Large intestine (tissue), 3 donors: ENCODE measurements around the gene LIMD2. TPM values are rescaled to one million over a fixed set of nuclear protein-coding genes. Genes with fewer than 3 reads are reported as not detected.
A peak's percentile ranks its signal among the peaks of the same experiment; 100 is the strongest.

ENCODE experiments used
- DNase-seq, 2 donors: peaks; one replicate each; pipeline versions ENCODE4 v3.0.0 to v3.0.0-alpha.2; 2013
- H3K27ac ChIP-seq: one replicate; pipeline ENCODE4 v1.5.1; 2013; ENCODE audit warnings: low read length
- H3K27me3 ChIP-seq: 2 replicates; pipeline ENCODE4 v1.6.1; 2013; ENCODE audit warnings: low read length; ENCODE audit not compliant: control insufficient read depth, insufficient read depth
- H3K36me3 ChIP-seq: 2 replicates; pipeline ENCODE4 v1.6.1; 2013; ENCODE audit warnings: low read length; ENCODE audit not compliant: control insufficient read depth, insufficient read depth
- H3K4me1 ChIP-seq: one replicate; pipeline ENCODE4 v1.6.1; 2013; ENCODE audit warnings: low read length; ENCODE audit not compliant: control insufficient read depth, insufficient read depth
- H3K4me3 ChIP-seq: one replicate; pipeline ENCODE4 v1.5.1; 2013; ENCODE audit warnings: low read length
- H3K9me3 ChIP-seq: one replicate; pipeline ENCODE4 v1.6.1; 2013; ENCODE audit warnings: mild to moderate bottlenecking, low read depth, low read length, moderate library complexity; ENCODE audit not compliant: control insufficient read depth
- WGBS: methylation state at CpG from one replicate; pipeline ENCODE4 v1.1.5; 2013; ENCODE audit warnings: low lambda C conversion rate; ENCODE audit not compliant: insufficient coverage; 5-methylcytosine and 5-hydroxymethylcytosine counted together
- polyA plus RNA-seq: library from polyadenylated mRNA; unstranded; fragments of 120-200 nt; gene quantifications from one replicate; pipeline ENCODE4 v1.2.1, GENCODE V29; 2013

Gene LIMD2
- polyA plus RNA-seq, 1 donor = 19.4 TPM

- no peaks in the 10 kb centered on the region for H3K4me1 ChIP-seq
- H3K27ac ChIP-seq = no peak overlapping the region
- peaks cover 31% of the 10 kb centered on the region for H3K36me3 ChIP-seq
These were observed 16.9 kb downstream of the LIMD2 start for GRCh38 chr17:63682981-63683380.

DNA sequence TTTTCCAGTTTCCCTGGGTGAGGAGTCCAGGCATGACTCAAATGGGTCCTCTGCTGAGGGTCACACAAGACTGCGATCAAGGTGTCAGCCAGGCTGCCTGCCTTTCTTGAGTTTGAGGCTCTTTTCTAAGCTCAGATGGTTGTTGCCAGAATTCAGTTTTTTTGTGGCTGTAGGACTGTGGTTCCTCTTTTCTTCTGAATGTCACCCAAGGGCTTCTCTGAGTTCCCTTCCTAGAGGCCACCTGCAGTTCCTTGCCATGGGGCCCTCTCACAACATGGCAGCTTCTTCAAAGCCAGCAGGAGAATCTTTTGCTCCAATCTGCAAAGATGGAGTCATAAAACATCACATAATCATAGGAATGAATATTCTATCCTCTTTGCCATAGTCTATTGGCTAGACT is 17.5 kb downstream of the LIMD2 start:
- DNase-seq = no peak
- peaks cover 31% of the 10 kb centered on the region for H3K36me3 ChIP-seq
- no peak overlapping the region for H3K4me3 ChIP-seq
- no CpG with 5 or more reads among the region's 1 CpG for WGBS
- no peaks in the 10 kb centered on the region for H3K27me3 ChIP-seq
- H3K27ac ChIP-seq = no peak overlapping the region
- no peaks in the 10 kb centered on the region for H3K4me1 ChIP-seq
- no peaks in the 10 kb centered on the region for H3K9me3 ChIP-seq

More at GRCh38 chr17:63682981-63683380, 16.9 kb downstream of the LIMD2 start:
- H3K4me3 ChIP-seq = no peak overlapping the region
- H3K27me3 ChIP-seq = no peaks in the 10 kb centered on the region
- H3K9me3 ChIP-seq = no peaks in the 10 kb centered on the region
- DNase-seq = no peak

DNA sequence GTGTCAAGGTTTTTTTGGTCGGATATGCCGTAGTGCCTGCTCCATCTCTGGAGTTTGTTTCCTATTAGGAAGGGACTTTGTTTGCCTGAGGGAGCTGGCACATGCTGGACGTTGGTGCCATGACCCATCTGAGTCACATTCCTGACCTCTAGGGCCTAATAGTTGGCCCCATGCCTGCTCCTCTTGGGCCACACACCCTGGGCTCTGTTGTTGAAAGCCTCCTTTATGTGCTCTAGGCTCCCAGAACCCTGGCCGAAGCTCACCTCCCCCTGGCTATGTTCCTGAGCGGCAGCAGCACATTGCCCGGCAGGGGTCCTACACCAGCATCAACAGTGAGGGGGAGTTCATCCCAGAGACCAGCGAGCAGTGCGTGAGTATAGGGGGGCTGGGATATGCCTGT is 18.4 kb downstream of the LIMD2 start:
- no peak overlapping the region for H3K27ac ChIP-seq
- H3K4me3 ChIP-seq = no peak overlapping the region
- DNase-seq = no peak
- peaks cover under 1% of the 10 kb centered on the region for H3K4me1 ChIP-seq
- H3K27me3 ChIP-seq = no peaks in the 10 kb centered on the region
- H3K9me3 ChIP-seq = no peaks in the 10 kb centered on the region
- H3K36me3 ChIP-seq = peaks cover 31% of the 10 kb centered on the region
- no CpG with 5 or more reads among the region's 8 CpGs for WGBS

DNA sequence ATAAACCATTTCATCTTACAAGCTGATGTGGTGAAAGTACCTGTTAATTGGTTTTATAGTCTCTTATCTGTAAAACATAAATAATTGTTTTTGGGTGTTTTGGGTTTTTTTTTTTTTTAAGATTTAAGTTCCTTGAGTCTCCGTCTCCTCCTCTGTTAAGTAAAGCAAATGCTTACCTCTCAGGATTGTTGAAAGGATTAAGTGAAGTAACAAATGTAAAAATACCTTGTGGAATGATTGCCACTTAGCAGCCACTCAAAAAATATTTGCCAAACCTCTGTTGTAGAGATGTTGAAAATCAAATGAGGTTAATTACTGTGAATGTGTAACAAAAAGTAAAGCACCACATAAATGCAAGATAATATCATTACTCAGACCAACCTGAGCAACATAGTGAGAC is 19.2 kb downstream of the LIMD2 start:
- WGBS = no CpG with 5 or more reads among the region's 1 CpG
- Histone ChIP-seq H3K27me3 (no peaks in the 10 kb centered on the region), H3K27ac (no peak overlapping the region), H3K4me1 (peaks cover 4% of the 10 kb centered on the region), H3K4me3 (no peak overlapping the region), H3K9me3 (no peaks in the 10 kb centered on the region), H3K36me3 (peaks cover 25% of the 10 kb centered on the region)
- DNase-seq = no peak

- peaks cover 9% of the 10 kb centered on the region for H3K4me1 ChIP-seq
These were observed 20.7 kb downstream of the LIMD2 start for GRCh38 chr17:63679214-63679613.

DNA sequence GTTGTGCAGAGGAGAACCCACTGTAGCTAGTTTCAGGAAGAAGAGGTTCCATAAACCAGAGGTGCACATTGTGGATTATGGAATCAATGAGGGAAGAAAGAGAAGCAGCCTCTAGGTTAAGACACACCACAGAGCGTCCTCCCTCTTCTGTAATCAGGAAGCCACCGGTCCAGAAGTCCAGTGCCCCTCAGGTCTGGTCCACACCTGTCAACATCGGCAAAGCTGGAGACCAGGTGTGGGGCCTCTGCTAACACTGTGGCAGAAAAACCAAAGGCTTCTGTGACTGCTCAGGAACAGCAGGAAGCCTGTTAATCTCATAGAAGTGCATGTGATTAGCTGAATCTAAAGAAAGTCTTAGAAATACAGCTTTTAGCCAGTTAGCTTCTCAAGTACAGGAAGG is 23.3 kb downstream of the LIMD2 start:
- Histone ChIP-seq H3K4me1 (peaks cover 9% of the 10 kb centered on the region), H3K4me3 (no peak overlapping the region), H3K36me3 (peaks cover 6% of the 10 kb centered on the region), H3K27ac (no peak overlapping the region), H3K27me3 (no peaks in the 10 kb centered on the region), H3K9me3 (no peaks in the 10 kb centered on the region)
- WGBS = no CpG with 5 or more reads among the region's 3 CpGs
- DNase-seq = no peak

More at GRCh38 chr17:63679214-63679613, 20.7 kb downstream of the LIMD2 start:
- Histone ChIP-seq H3K27me3 (no peaks in the 10 kb centered on the region), H3K27ac (no peak overlapping the region), H3K9me3 (no peaks in the 10 kb centered on the region), H3K4me3 (no peak overlapping the region), H3K36me3 (peaks cover 16% of the 10 kb centered on the region)
- DNase-seq = no peak
- WGBS = no CpG with 5 or more reads among the region's 5 CpGs

GRCh38 chr17:63675607-63676546 is 24.0 kb downstream of the LIMD2 start:
- no peaks in the 10 kb centered on the region for H3K27me3 ChIP-seq
- peaks cover 4% of the 10 kb centered on the region for H3K36me3 ChIP-seq
- no peak overlapping the region for H3K27ac ChIP-seq
- no CpG with 5 or more reads among the region's 6 CpGs for WGBS
- H3K4me1 ChIP-seq = peaks cover 9% of the 10 kb centered on the region
- peak; percentile 75 to 86 for DNase-seq
- no peak overlapping the region for H3K4me3 ChIP-seq
- no peaks in the 10 kb centered on the region for H3K9me3 ChIP-seq

DNA sequence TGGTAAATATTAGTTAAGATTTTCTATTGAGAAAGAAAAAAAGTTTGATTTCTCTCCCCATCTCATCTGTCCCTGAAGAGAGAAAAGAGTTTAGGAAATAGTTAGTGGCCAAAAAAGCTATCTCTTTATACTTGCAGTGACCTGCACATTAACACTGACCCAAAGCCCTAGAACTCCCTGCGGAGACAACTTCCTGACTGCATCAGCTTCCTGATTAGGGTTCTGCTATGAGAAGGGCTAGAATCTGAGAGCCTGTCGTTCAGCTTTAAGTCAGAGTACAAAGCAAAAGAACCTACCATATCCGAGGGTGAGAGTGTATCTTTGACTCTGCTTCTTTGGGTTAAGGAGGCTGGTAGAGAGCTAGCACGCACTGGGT is 24.7 kb downstream of the LIMD2 start:
- peaks cover 9% of the 10 kb centered on the region for H3K4me1 ChIP-seq
- H3K36me3 ChIP-seq = peaks cover 5% of the 10 kb centered on the region
- H3K4me3 ChIP-seq = no peak overlapping the region
- H3K9me3 ChIP-seq = no peaks in the 10 kb centered on the region
- WGBS = 50% methylated on average over 1 of the region's 4 CpGs
- H3K27ac ChIP-seq = no peak overlapping the region
- no peak for DNase-seq
- H3K27me3 ChIP-seq = no peaks in the 10 kb centered on the region

GRCh38 chr17:63672856-63673255 is 27.1 kb downstream of the LIMD2 start:
- DNase-seq = no peak
- Histone ChIP-seq H3K4me1 (peaks cover 9% of the 10 kb centered on the region), H3K27ac (no peak overlapping the region), H3K27me3 (no peaks in the 10 kb centered on the region), H3K36me3 (peaks cover 20% of the 10 kb centered on the region), H3K4me3 (no peak overlapping the region), H3K9me3 (no peaks in the 10 kb centered on the region)
- no CpG with 5 or more reads among the region's 2 CpGs for WGBS

DNA sequence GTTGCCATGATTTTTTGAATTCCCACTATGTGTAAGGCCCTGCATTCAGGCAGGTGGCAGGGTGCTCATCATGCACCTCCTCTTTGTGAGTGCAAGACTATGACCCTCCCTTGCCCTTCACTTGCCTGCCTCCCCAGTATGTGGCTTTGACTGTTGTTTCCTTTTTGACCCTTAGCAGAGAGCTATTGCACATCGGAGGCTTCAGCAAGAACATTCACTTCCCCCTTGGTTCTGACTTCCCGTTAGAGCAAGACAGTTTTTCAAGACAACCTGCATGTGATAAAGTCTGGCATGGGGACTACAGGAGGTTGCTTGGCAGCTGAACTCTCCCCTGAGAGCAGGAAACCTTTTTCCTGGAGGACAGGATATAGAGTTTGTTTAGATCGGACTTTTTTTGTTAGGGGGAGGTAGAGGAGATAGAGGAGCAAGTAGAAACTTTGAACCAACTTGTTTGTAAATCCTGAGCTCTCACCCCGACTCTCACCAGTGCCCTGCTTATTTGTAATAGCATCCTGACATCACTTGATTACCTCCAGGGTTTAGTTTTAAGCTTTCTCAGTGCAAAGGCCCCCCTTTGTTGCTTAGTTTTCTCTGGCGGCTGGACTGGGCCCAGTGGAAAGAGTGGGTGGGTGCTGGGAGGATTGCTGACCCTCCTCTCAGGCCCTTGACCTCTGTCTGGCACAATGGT is 34.3 kb downstream of the LIMD2 start:
- WGBS = 60% methylated on average over 1 of the region's 5 CpGs
- H3K27ac ChIP-seq = no peak overlapping the region
- no peak for DNase-seq
- no peaks in the 10 kb centered on the region for H3K27me3 ChIP-seq
- peaks cover 38% of the 10 kb centered on the region for H3K36me3 ChIP-seq
- H3K4me3 ChIP-seq = no peak overlapping the region
- no peaks in the 10 kb centered on the region for H3K9me3 ChIP-seq
- H3K4me1 ChIP-seq = no peaks in the 10 kb centered on the region
